Activated T-helper 1 cell treated with anti-CD3 and anti-CD28 coated beads, Interleukin-12 subunit alpha, Interleukin-12 subunit beta, Interleukin-2, Interleukin-4 antibody, amounts not matched to agents 30 ng/mL and 10 ng/mL and 1 ng/mL, durations not matched to agents 14 hours and 24 hours and 36 hours (primary cell): ENCODE data around the gene INO80C. TPM values are rescaled to one million over a fixed set of nuclear protein-coding genes. Genes with fewer than 3 reads are reported as not detected.

Source experiments
- DNase-seq: peaks from one replicate; pipeline ENCODE4 v3.0.0; 2021; ENCODE audit warnings: low spot score
- H3K27ac Mint-ChIP-seq: one replicate; pipeline ENCODE4 v1.8.0; 2021; ENCODE audit warnings: mild to moderate bottlenecking, mixed read lengths
- H3K27me3 Mint-ChIP-seq: one replicate; pipeline ENCODE4 v1.8.0; 2022; ENCODE audit warnings: mild to moderate bottlenecking, moderate library complexity, mixed read lengths; ENCODE audit not compliant: insufficient read depth
- H3K36me3 Mint-ChIP-seq: one replicate; pipeline ENCODE4 v1.8.0; 2021; ENCODE audit warnings: low read depth, mixed read lengths
- H3K4me1 Mint-ChIP-seq: one replicate; pipeline ENCODE4 v1.8.0; 2021; ENCODE audit warnings: low read depth, mixed read lengths
- H3K4me3 Mint-ChIP-seq: one replicate; pipeline ENCODE4 v1.8.0; 2021; ENCODE audit warnings: mild to moderate bottlenecking, moderate library complexity, mixed read lengths
- H3K9me3 Mint-ChIP-seq: one replicate; pipeline ENCODE4 v1.8.0; 2021; ENCODE audit warnings: mixed read lengths
- intact Hi-C: fragments of 100-400 bp; cut with micrococcal nuclease; formaldehyde crosslinking; loops from one replicate; pipeline ENCODE4 v1.15.1; 2024
- total RNA-seq: library from RNA; stranded (reverse); gene quantifications from 2 replicates; pipeline ENCODE4 v1.2.3, GENCODE V29; 2022

INO80C gene
- total RNA-seq, 1 donor from 2014 or later = 43.7 TPM

DNA sequence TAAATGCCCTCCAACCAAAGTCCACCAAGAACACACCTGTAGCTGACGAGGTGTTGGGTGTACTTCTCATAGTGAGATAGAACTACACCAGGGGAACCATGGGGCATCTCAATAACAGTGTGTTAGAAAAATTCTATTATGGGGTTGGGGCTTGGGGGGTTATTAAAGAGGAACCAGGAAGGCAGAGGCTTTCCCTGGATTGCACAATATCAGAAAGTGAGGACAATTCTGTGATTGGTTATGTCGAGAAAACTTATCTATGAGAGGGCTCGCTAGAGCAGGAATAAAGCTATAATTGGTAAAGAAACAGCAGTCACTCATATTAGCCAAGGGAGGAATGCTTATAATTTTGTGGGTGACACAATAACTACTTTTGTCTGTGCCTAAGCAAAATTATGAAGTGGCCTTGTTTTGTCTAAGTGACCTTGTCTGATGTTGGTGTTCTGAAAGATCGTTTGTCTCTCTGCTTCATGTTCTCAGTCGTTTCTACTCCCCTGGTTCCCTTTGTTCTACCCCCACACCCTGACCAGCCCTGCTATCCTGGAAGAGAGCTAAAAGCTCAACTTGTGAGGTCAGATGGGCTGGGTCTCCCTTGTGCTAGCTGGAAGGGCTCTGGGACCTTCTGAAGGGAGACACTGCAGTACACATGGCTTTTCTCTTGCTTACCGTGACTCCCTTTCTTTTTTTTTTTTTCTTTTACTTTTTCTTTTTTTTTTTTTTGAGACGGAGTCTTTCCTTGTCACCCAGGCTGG is 21.6 kb upstream of the INO80C start:
- DNase-seq = no peak
- Mint-ChIP-seq H3K4me3 (no peak overlapping the region), H3K27ac (no peak overlapping the region), H3K27me3 (no peaks in the 10 kb centered on the region), H3K9me3 (no peaks in the 10 kb centered on the region), H3K36me3 (no peaks in the 10 kb centered on the region), H3K4me1 (no peaks in the 10 kb centered on the region)
- intact Hi-C loops = no loop called here

DNA sequence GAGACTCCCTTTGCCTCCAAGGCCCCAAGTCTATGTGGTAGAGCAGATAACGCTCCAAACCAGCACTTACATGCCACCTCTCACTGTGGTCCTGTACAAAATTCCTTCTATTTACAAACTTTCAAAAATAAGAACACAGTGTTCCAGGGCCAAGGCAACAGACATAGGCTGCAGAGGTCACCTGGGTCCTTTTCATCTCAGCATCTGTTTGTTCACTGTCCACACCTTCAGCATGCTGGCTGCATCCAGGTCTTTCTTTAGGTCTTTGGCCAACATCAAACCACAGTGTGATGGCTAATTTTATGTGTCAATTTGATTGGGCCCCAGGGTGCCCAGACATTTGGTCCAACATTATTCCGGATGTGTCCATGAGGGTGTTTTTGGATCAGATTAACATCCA is 20.0 kb upstream of the INO80C start:
- Mint-ChIP-seq H3K27ac (no peak overlapping the region), H3K36me3 (no peaks in the 10 kb centered on the region), H3K9me3 (no peaks in the 10 kb centered on the region), H3K4me3 (no peak overlapping the region), H3K4me1 (no peaks in the 10 kb centered on the region), H3K27me3 (no peaks in the 10 kb centered on the region)
- no peak for DNase-seq
- intact Hi-C loops = no loop called here

DNA sequence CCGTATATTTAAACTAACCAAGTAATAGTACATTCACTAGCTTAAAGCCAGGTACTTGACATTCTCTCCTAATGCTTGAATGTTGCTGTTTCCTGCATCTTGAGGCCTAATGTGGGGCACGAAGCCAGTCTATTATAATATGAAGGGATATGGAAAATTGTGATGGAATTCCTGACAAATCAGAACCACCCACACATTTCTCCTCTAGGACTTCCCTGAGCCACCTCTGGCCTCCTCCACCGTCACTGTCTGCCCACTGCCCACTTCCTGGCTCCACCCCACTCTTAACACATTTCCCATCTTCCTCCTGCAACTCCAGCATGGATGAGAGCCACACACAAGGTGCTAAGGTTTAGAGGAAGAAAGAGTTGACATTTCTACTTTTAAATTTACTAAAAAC is 19.0 kb upstream of the INO80C start:
- Mint-ChIP-seq H3K4me1 (no peaks in the 10 kb centered on the region), H3K36me3 (no peaks in the 10 kb centered on the region), H3K4me3 (no peak overlapping the region), H3K9me3 (no peaks in the 10 kb centered on the region), H3K27ac (no peak overlapping the region), H3K27me3 (no peaks in the 10 kb centered on the region)
- no peak for DNase-seq
- intact Hi-C loops = no loop called here

DNA sequence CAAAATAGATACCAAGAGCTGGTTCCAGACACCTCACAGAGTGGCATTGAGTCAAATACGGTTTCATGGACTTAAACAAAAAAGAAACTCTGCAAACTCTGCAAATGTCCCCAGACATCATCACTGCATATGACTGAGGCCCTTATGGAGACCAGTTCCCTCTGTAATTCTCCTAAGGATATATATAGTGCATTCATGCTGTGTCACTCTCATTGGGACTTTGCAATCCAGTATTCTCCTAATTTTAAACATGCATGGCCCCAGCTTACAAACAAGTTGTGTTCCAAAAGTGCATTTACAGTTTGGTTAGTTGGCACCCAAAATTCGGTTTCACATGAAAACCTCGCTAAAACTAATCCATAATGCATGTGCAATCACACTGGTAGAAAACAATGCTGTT is 18.6 kb upstream of the INO80C start:
- H3K4me1 Mint-ChIP-seq = no peaks in the 10 kb centered on the region
- DNase-seq = no peak

DNA sequence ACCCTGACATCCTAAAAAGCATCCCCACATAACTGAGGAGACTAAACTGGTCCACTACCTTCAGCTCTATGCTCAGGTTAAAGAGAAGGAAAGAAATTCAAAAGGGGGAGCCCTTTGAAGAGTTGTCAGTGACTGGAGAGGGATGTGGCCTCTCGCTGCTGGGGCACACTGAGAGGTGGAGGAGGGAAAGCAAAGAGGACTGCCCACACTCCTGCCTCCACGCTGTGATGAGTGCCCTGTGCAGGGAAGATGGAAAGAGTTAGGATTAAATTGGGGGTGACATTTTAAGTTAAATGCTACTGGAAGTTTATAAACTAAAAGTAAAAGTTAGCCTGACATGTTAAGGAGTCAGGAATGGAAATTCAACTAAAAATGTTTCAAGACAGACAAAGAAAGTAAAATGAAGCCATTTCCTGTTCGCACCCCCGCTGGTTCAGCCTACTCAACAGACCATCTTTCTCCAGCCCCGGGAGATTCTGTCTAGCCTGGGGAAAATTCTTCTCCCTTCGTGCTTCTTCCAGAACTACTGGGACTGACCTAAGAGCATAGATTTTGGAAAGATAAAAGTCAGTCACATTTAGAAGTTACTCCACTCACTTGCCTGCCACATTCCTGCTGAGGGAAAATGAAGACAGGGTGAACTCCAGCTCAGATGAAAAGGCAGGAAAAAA is 17.8 kb upstream of the INO80C start:
- no peaks in the 10 kb centered on the region for H3K36me3 Mint-ChIP-seq
- H3K27me3 Mint-ChIP-seq = no peaks in the 10 kb centered on the region
- H3K27ac Mint-ChIP-seq = no peak overlapping the region
- H3K4me1 Mint-ChIP-seq = no peaks in the 10 kb centered on the region
- intact Hi-C loops = no loop called here
- no peak for DNase-seq
- H3K4me3 Mint-ChIP-seq = no peak overlapping the region
- no peaks in the 10 kb centered on the region for H3K9me3 Mint-ChIP-seq

More for the DNA sequence above, 18.6 kb upstream of the INO80C start:
- Mint-ChIP-seq H3K36me3 (no peaks in the 10 kb centered on the region), H3K27ac (no peak overlapping the region), H3K9me3 (no peaks in the 10 kb centered on the region), H3K4me3 (no peak overlapping the region), H3K27me3 (no peaks in the 10 kb centered on the region)
- intact Hi-C loops = no loop called here

DNA sequence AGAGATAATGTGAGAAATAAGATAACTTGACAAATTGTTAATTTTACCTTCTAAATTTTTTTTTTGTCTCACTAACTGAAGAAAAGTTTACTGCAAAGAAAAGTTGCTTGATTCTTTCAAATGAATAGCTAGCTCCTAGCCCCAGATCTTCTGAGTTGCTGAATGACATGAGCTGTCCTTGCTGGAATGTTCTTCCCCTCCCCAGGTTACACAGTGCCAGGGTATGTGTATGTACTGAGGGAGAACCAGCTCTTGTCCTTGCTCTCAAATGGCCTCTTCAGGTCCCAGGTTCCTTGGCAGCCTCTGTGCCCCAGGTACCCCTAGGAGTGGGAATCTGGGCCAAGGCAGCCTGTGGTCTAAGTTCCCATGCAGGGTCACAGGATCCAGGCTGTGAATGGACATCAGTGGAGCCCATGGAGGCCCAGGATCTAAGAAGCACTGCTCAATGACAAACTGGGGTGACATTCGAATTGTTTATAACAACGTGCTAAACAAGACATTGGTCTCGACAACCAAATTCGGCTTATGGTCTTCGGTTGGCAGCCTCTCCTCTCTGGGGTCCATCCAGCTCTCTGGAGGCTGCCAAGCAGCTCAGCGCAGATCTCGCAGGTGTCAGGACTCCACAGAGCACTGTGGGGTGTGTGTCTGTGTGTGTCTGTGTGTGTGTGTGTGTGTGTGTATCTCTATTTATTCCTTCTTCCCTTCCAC is 17.1 kb upstream of the INO80C start:
- H3K4me3 Mint-ChIP-seq = no peak overlapping the region
- intact Hi-C loops = loop anchor here (5.0 kb wide), 1 partner anchor 108 kb away; no protein-coding TSS in a partner anchor
- H3K4me1 Mint-ChIP-seq = no peaks in the 10 kb centered on the region
- H3K9me3 Mint-ChIP-seq = no peaks in the 10 kb centered on the region
- DNase-seq = no peak
- H3K27me3 Mint-ChIP-seq = no peaks in the 10 kb centered on the region
- H3K36me3 Mint-ChIP-seq = no peaks in the 10 kb centered on the region
- no peak overlapping the region for H3K27ac Mint-ChIP-seq

DNA sequence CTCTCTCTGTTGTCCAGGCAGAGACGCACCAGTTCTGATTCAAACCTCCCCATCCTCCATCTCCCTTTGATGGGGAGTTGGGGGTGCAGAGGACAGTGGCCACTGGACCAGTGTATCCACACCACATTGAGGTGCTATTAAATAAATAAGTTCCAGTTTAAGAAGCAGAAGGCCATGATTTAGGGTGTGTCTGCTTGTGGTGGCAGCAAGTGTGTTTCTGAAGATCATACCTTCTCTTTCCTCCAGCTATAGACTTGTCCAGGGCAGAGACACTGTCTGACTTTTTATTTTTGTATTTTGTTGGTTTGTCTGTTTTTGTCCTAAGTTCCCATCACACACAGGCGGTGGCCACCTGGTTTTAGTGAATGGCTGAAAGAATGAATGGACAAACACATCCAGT is 16.5 kb upstream of the INO80C start:
- H3K4me1 Mint-ChIP-seq = no peaks in the 10 kb centered on the region
- no peaks in the 10 kb centered on the region for H3K36me3 Mint-ChIP-seq
- H3K27ac Mint-ChIP-seq = no peak overlapping the region
- no peaks in the 10 kb centered on the region for H3K27me3 Mint-ChIP-seq
- no peak overlapping the region for H3K4me3 Mint-ChIP-seq
- no peaks in the 10 kb centered on the region for H3K9me3 Mint-ChIP-seq
- intact Hi-C loops = loop anchor here (5.0 kb wide), 1 partner anchor 107 kb away; no protein-coding TSS in a partner anchor
- no peak for DNase-seq

DNA sequence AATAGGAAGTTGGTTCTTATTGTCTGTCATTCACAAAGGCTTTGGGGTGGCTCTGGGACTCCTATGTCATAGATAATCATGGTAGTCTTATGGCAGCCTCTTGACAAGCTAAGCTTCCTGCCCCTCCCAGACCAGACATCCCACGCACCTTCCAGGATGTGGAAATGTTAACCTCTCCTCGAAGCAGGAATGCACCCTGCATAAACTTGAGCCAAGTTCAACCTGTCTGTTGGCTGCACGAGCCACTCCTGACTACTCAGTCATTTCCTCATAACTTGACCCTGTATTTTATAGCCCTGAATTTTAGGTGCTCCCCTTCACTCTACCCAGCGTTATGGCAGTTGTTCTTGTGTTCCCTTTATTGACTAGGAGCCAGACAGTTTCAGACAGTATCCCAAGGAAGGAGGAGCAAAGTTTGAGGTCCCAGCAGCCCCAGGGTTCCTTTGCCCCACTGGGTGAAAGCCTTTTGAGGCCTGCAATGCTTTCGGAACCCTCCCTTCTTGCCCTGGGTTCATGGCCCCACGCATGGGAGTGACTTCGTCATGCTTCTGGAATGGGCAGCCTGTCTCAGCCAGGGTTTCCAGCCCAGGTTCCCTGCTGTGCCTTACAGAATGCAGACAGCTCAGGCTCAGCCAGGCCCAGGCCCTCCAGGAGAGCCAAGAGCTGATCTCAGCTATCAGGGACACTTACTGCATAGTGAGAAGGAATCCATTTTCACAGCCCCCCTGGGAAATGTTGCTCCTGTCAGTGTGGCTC is 15.6 kb upstream of the INO80C start:
- no peak overlapping the region for H3K4me3 Mint-ChIP-seq
- no peaks in the 10 kb centered on the region for H3K9me3 Mint-ChIP-seq
- no peaks in the 10 kb centered on the region for H3K36me3 Mint-ChIP-seq
- intact Hi-C loops = loop anchor here (5.0 kb wide), 1 partner anchor 106 kb away; no protein-coding TSS in a partner anchor
- DNase-seq = no peak
- H3K27me3 Mint-ChIP-seq = no peaks in the 10 kb centered on the region
- H3K4me1 Mint-ChIP-seq = no peaks in the 10 kb centered on the region
- no peak overlapping the region for H3K27ac Mint-ChIP-seq

DNA sequence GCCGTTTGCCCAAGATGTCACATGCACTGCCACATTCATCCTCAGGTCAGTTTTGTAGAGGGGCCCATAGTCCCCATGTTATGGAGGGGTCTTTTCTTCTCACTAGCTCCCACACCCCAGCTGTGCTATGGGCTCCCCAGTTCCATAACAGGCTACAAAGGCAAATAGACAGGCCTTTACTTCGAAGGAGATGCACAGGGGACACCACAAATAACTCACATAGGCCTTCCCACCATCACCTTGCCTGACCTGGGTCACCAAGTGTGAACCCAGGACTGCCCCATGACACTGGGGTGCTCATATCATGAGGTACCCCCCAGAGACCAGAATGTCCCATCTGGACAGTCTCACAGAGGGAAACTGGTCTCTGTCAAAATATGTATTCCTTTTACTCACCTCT is 15.0 kb upstream of the INO80C start:
- no peaks in the 10 kb centered on the region for H3K36me3 Mint-ChIP-seq
- H3K27me3 Mint-ChIP-seq = no peaks in the 10 kb centered on the region
- H3K4me3 Mint-ChIP-seq = no peak overlapping the region
- no peaks in the 10 kb centered on the region for H3K9me3 Mint-ChIP-seq
- no peak overlapping the region for H3K27ac Mint-ChIP-seq
- intact Hi-C loops = loop anchor here (5.0 kb wide), 1 partner anchor 105 kb away; no protein-coding TSS in a partner anchor
- DNase-seq = no peak
- H3K4me1 Mint-ChIP-seq = no peaks in the 10 kb centered on the region

DNA sequence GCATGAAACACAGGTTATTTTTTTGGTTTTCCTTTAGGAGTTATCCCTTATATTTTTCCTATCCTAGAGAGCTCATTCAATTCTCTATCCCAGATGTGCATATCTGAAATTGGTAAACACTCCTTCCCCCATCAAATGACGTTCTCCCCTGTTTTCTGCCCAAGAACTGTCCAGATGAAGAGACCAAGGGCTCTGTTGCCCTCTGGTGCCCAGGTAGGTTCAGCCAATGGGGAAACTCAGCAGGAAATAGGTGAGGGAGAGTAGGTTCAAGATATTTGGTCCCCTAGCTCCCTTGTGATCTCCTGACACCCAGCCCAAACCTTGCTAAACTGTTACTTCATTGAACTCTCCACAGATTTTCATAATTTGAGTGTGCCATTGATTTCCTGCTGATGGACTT is 14.1 kb upstream of the INO80C start:
- no peaks in the 10 kb centered on the region for H3K4me1 Mint-ChIP-seq
- H3K36me3 Mint-ChIP-seq = no peaks in the 10 kb centered on the region
- no peaks in the 10 kb centered on the region for H3K9me3 Mint-ChIP-seq
- no peak overlapping the region for H3K27ac Mint-ChIP-seq
- no peak overlapping the region for H3K4me3 Mint-ChIP-seq
- no peak for DNase-seq
- no peaks in the 10 kb centered on the region for H3K27me3 Mint-ChIP-seq
- intact Hi-C loops = loop anchor here (5.0 kb wide), 1 partner anchor 105 kb away; no protein-coding TSS in a partner anchor

DNA sequence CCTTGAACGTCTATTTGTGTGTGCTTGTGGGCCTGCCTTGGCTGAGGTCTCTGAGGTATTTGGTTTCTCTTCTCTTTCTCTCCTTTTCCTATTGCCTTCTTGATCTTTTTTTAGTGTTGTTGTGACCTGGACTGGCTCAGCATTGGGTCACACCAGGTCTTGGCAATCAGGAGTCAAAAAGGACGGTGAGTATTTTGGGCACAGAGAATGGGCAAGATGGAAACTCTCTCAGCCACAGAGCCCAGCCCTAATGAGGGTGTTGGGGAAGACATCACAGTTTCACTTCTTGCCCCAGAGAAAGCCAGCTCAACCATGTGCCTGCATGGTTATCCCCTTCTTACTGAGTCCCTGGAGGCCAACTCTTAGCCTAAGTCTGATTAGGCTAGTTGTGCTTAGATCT is 13.7 kb upstream of the INO80C start:
- no peak for DNase-seq
- Mint-ChIP-seq H3K36me3 (no peaks in the 10 kb centered on the region), H3K27ac (no peak overlapping the region), H3K9me3 (no peaks in the 10 kb centered on the region), H3K4me1 (no peaks in the 10 kb centered on the region), H3K27me3 (no peaks in the 10 kb centered on the region), H3K4me3 (no peak overlapping the region)
- intact Hi-C loops = loop anchor here (5.0 kb wide), 1 partner anchor 104 kb away; no protein-coding TSS in a partner anchor

DNA sequence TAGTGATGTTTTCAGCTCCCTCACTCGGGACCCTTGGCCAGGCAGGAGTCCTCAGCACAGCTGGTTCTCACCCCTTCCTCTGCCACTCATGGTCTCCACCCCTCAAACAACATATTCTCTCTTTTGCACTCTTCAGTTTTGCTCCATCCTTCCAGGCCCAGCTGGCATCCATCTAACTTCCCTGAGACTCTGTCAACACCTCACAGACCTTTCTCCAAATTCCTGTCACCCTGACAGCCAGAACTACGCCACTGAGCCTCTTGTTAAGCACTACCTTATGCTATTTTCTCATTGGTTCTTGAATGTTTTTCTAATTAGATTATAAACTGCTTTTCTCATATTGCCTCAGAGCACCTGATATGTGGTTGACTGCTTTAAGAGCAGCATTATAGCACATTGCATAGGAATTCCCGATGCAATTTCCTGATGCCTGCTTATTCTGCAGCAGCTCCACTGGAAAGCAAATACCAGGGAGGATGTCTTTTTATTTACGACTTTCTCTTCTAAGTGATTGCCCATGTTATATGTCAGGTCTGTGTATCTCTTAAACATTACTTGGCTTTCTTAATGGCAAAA is 12.4 kb upstream of the INO80C start:
- Mint-ChIP-seq H3K27ac (no peak overlapping the region), H3K4me3 (no peak overlapping the region), H3K36me3 (no peaks in the 10 kb centered on the region), H3K9me3 (no peaks in the 10 kb centered on the region), H3K4me1 (no peaks in the 10 kb centered on the region), H3K27me3 (peaks cover 3% of the 10 kb centered on the region)
- intact Hi-C loops = loop anchor here (5.0 kb wide), 1 partner anchor 103 kb away; no protein-coding TSS in a partner anchor
- DNase-seq = no peak
